Liver (tissue), 2 donors: Measurements from ENCODE around the gene GRIFIN.

Source experiments
- CTCF ChIP-seq: fragments of 150-350 bp; IDR thresholded peaks from 2 replicates; pipeline ENCODE4 v1.5.1; 2017; ENCODE audit warnings: improper control_type of control experiment, low read depth, low read length; ENCODE audit not compliant: missing input control
- MAX ChIP-seq: IDR thresholded peaks from 2 replicates; pipeline ENCODE4 v1.6.1; 2016; ENCODE audit warnings: antibody characterized with exemption
- donor health status: healthy.

- TF ChIP-seq MAX (no peak), CTCF (no peak)
Observed at GRCh38 chr7:2520761-2521290, 44.6 kb upstream of the GRIFIN start.
